Type B pancreatic cell (in vitro differentiated cells): Measurements from ENCODE around the gene MYO6. TPM values are rescaled to one million over a fixed set of nuclear protein-coding genes. Genes with fewer than 3 reads are reported as not detected.
A peak's percentile ranks its signal among the peaks of the same experiment; 100 is the strongest.

Experiments
- DNase-seq: peaks from one replicate; pipeline ENCODE4 v3.0.0; 2021; ENCODE audit warnings: mixed read lengths; ENCODE audit not compliant: unreplicated experiment; ENCODE audit errors: extremely low spot score
- H3K27ac Mint-ChIP-seq: 2 replicates; pipeline ENCODE4 v1.8.0; 2021; ENCODE audit warnings: mild to moderate bottlenecking, mixed read lengths
- H3K27me3 Mint-ChIP-seq: 2 replicates; pipeline ENCODE4 v1.8.0; 2021; ENCODE audit warnings: mixed read lengths
- H3K36me3 Mint-ChIP-seq: 2 replicates; pipeline ENCODE4 v1.8.0; 2021; ENCODE audit warnings: mixed read lengths
- H3K4me1 Mint-ChIP-seq: one replicate; pipeline ENCODE4 v1.8.0; 2021; ENCODE audit warnings: mixed read lengths; ENCODE audit not compliant: unreplicated experiment
- H3K4me3 Mint-ChIP-seq: 2 replicates; pipeline ENCODE4 v1.8.0; 2021; ENCODE audit warnings: mild to moderate bottlenecking, mixed read lengths
- H3K9me3 Mint-ChIP-seq: 2 replicates; pipeline ENCODE4 v1.8.0; 2021; ENCODE audit warnings: mixed read lengths
- total RNA-seq: library from RNA; stranded (reverse); gene quantifications from 2 replicates; pipeline ENCODE4 v1.2.1, GENCODE V29; 2021; ENCODE audit warnings: low replicate concordance
- TF ChIP-seq, protein P1 (sequence below): fragments of 200-600 bp; sonication (generic); conservative IDR thresholded peaks from 2 replicates; pipeline ENCODE4 v1.5.0; 2021; ENCODE audit warnings: antibody characterized with exemption, mild to moderate bottlenecking

The MYO6 gene
- total RNA-seq, 1 donor from 2014 or later = 46.7 TPM

DNA sequence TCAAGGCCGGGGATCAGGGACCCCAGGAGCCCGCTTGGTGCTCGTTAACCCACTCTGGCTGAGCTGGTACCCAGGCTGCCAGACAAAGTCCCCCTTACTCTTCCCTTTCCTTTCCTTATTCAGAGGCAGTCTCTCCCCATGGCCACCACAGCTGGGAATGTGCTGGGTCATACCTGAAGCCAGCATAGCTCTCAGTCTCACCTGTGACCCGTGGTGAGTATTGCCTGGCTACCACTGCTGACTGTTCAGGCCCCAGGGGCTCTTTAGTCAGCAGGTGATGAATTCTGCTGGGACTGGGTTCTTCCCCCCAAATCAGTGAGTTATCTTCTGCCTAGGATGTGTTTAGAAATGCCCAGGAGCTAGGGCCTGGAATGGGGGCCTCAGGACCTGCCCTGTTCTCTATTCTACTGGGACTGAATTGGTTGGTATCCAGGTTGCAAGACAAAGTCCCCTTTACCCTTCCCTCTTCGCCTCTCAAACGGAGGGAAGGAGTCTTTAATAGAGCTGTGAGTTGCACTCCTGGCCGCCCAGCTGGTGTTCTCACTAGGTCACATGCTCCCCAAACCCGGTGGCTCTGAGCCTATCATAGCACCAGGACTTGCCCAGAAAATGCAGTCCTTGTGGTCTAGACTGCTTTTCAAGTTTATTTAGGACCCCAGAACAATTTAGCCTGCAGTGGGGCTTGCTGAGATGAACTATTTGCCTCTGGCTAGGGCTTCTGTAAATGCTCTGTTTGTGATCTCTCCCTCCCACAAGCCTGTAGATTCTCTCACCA lies 64.6 kb downstream of the MYO6 start:
- peak overlapping the region; percentile 70 for H3K27ac Mint-ChIP-seq

DNA sequence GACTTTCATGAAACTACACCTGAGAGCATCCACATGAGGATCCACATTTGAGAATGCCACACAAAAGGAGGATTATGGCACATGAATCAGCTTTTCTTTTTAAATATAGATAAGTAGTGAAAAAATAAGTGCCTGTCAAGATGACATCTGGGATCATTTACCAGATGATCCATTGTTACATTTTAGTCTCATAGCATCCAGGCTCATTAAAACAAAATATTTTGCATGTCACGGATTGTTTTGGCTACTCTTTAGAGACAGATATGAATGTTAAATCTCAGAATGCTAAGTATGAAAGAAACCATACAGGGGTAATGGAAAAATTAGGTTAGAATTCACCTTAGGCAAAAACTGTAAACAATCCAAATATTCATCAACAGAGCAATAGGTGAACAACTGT lies 66.7 kb downstream of the MYO6 start:
- peaks cover 4% of the 10 kb centered on the region for H3K9me3 Mint-ChIP-seq
- DNase-seq = no peak
- H3K4me3 Mint-ChIP-seq = no peak overlapping the region
- peaks cover 13% of the 10 kb centered on the region for H3K36me3 Mint-ChIP-seq
- H3K27me3 Mint-ChIP-seq = no peaks in the 10 kb centered on the region
- peak overlapping the region; percentile 22 for H3K27ac Mint-ChIP-seq
- peaks cover 11% of the 10 kb centered on the region for H3K4me1 Mint-ChIP-seq
- TF ChIP-seq, protein P1, sequence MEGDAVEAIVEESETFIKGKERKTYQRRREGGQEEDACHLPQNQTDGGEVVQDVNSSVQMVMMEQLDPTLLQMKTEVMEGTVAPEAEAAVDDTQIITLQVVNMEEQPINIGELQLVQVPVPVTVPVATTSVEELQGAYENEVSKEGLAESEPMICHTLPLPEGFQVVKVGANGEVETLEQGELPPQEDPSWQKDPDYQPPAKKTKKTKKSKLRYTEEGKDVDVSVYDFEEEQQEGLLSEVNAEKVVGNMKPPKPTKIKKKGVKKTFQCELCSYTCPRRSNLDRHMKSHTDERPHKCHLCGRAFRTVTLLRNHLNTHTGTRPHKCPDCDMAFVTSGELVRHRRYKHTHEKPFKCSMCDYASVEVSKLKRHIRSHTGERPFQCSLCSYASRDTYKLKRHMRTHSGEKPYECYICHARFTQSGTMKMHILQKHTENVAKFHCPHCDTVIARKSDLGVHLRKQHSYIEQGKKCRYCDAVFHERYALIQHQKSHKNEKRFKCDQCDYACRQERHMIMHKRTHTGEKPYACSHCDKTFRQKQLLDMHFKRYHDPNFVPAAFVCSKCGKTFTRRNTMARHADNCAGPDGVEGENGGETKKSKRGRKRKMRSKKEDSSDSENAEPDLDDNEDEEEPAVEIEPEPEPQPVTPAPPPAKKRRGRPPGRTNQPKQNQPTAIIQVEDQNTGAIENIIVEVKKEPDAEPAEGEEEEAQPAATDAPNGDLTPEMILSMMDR = no peak

More for the DNA sequence above, 64.6 kb downstream of the MYO6 start:
- Mint-ChIP-seq H3K4me1 (peaks cover 15% of the 10 kb centered on the region), H3K9me3 (peaks cover 4% of the 10 kb centered on the region), H3K27me3 (no peaks in the 10 kb centered on the region), H3K4me3 (no peak overlapping the region), H3K36me3 (peaks cover 16% of the 10 kb centered on the region)
- DNase-seq = no peak
- TF ChIP-seq, protein P1 = no peak

DNA sequence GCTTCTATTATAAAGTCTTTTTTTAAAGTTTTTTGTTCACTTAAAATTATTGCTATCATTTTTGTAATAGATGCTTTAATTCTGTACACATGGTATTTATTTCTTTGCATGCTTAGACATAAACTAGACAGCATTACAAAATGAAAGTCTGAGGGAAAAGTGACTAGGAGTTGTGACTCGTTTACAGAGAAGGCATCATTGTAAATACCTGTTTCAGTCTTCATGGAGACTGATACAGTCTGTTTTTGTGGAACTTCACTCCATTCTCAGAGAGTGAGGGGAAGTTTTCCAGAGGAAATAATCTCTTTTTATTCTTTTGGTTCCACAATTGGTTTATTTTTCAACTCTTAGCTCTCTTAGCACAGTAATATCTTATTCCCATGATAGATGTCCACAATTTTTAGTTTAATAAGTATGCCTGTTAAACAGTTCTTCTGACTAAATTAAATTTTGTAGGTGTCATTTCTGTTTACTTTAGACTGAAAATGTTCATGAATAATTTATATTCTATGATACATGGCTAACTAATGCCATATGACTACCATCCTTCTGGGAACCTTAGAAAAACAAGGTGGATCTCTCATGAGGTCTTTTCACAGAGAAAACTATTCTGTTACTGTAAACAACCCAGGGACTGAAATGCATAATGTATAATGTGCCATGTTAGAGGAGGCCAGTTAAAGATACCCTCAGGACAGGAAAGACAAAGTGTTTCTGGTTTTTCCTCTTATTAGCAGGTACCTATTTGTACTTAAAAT lies 69.2 kb downstream of the MYO6 start:
- no peak overlapping the region for H3K4me3 Mint-ChIP-seq
- DNase-seq = no peak
- TF ChIP-seq, protein P1 = no peak
- peaks cover 14% of the 10 kb centered on the region for H3K36me3 Mint-ChIP-seq
- H3K27ac Mint-ChIP-seq = peak overlapping the region; percentile 21
- H3K27me3 Mint-ChIP-seq = no peaks in the 10 kb centered on the region
- H3K9me3 Mint-ChIP-seq = no peaks in the 10 kb centered on the region
- H3K4me1 Mint-ChIP-seq = peaks cover 11% of the 10 kb centered on the region

DNA sequence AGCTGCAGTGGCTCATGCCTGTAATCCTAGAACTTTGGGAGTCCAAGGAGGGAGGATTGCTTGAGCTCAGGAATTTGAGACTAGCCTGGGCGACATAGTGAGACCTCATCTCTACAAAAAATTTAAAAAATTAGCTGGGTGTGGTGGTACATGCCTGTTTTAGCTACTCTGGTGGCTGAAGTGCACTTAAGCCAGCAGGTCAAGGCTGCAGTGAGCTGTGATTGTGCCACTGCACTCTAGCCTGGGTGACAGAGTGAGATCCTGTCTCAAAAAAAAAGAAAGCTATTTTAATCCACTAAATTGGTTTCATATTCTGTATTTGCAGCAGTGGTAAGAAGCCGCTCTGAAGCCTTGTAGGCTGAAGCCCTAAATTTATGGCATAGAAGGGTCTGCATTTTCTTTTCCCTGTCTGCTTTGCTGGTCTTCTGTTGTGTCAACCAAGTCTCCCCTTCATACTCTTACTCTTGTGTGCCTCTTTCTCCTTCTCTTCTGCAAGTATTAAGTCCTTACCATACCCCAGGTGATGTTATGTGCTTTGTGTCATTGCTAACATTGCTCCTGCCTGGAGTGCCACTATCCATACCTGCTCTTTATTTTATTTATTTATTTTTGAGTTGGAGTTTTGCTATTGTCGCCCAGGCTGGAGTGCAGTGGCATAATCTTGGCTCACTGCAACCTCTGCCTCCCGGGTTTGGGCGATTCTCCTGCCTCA lies 70.9 kb downstream of the MYO6 start:
- no peaks in the 10 kb centered on the region for H3K27me3 Mint-ChIP-seq
- H3K4me3 Mint-ChIP-seq = no peak overlapping the region
- H3K9me3 Mint-ChIP-seq = no peaks in the 10 kb centered on the region
- no peak overlapping the region for H3K27ac Mint-ChIP-seq
- TF ChIP-seq, protein P1 = no peak
- DNase-seq = no peak
- H3K36me3 Mint-ChIP-seq = peaks cover 16% of the 10 kb centered on the region
- peaks cover 11% of the 10 kb centered on the region for H3K4me1 Mint-ChIP-seq

DNA sequence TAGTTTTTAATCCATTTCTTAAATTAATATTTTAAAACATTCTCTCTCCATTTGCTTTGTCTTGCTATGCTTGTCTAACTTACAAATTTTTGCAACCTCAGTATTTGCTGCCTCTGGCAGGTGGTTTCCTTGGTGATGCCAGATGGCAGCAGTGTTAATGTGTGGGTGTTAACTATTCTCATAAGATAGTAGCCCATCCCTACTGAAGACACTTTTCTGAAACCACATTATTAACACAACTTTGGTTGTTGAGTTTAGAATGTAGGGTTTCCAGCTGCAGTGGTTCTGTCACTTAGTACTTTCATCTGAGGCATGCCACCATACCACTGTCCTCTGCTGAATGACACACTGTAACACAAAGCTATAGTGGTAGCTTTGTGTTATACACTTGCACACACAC lies 75.1 kb downstream of the MYO6 start:
- H3K9me3 Mint-ChIP-seq = no peaks in the 10 kb centered on the region
- no peaks in the 10 kb centered on the region for H3K4me1 Mint-ChIP-seq
- TF ChIP-seq, protein P1 = no peak
- no peak for DNase-seq
- H3K27me3 Mint-ChIP-seq = no peaks in the 10 kb centered on the region
- H3K27ac Mint-ChIP-seq = no peak overlapping the region
- H3K4me3 Mint-ChIP-seq = no peak overlapping the region
- H3K36me3 Mint-ChIP-seq = peaks cover 12% of the 10 kb centered on the region
